T47D (cell line): ENCODE results near the gene EIF4E1B.

Experiments
- DNase-seq, 2 experiments: peaks; one replicate each; pipeline versions ENCODE4 v3.0.0 to v3.0.0-alpha.2; 2011 to 2012; ENCODE audit warnings: low read depth in 1 of 2, low spot score in 1 of 2
- JUND ChIP-seq: IDR thresholded peaks from 2 replicates; pipeline ENCODE4 v1.6.1; 2012; ENCODE audit warnings: low read depth
- in situ Hi-C: cut with HindIII; loops from 2 replicates; pipeline ENCODE4 v1.10.0; 2016; ENCODE audit warnings: low sequenced_read_pairs, low pct_unique_long_range_greater_than_20kb

EIF4E1B gene

DNA sequence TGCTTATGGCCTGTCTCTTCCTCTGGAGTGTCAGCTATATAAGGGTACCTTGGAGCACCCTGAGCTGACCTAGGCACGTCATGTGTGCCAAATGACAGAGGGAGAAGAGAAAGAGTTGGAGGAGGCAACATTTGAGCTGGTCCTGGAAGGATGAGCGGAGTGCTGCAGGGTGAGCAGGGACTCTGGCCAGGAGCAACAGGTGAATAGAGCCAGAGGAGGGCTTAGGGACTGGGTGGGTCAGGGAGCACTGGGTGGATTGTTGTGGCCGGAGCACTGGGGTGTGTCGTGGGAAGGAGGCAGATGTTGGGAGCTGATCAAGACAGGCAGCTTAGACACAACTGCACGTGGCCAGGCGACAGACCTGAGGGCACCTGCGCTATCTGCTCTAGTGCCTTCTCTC lies 60.4 kb downstream of the EIF4E1B start:
- TF ChIP-seq JUND: no peak
- DNase-seq: no peak
- in situ Hi-C loops: no loop called here

DNA sequence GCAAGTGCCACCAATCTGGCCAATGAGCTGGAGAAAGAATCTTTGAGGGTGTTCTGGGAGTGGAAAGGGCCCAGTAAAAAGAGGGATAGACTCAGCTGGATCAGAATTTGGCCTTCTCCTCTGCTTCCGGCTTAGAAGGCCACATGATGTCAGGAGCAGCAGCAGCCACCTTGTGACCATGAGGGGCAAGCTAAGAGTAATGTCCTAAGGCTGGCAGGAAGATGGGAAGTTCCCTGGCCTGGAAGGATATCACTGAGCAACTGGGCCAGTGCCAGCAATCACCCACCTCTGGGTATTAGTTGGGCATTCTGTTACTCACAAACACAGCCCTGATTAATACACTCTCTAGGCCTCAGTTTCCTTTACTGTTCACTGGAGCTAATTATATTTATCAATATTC lies 61.0 kb downstream of the EIF4E1B start:
- no peak for DNase-seq
- in situ Hi-C loops: no loop called here
- no peak for TF ChIP-seq JUND

DNA sequence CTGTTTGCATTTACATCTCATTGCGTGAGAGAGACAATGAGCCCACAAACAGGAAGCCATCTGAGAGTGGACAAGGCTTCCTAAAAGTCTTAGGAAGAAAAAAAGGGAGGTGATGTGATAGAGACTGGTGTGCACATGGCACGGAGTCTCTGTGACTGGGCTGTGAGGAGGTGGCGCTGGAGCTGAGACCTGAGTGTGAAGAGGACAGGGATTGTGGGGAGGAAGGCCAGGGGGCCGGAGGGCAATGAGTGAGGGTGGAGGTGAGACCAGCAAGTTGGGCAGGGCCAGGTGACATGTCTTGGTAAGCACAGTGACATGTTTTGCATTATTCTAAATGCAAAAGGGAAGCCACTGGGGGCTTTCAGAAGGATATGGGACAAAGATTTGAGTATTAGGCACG lies 61.9 kb downstream of the EIF4E1B start:
- in situ Hi-C loops: no loop called here
- TF ChIP-seq JUND: no peak
- DNase-seq: no peak

DNA sequence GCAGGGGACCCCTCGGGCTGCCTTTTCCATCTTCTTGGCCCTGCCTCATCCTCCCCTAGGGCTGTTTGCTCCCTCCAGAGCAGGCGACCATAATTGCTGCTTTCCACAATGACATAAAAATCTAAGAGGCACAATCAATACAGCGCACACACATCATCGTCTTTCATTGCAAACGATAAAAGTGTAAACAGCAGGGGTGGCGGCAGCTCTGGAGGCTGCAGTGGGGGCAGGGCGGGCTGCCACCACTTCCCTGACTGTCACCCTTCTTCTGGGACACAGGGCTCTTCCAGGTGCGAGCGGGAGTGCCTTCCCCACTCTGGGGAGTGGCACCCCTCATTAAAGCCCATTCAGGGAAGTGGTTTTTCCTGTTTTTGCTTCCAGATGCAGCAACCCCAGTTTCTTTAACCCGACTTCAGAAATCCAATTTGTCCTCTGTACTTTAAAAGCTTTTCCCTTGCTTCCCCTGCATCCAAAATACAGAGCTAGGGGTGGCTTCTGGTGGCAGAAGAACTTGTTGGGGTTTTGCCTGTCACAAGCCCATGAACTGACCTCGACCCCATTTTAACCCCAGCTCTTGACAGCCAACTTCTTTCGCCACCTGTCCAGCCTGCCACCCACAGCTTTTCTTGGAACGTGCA lies 62.5 kb downstream of the EIF4E1B start:
- no peak for TF ChIP-seq JUND
- DNase-seq: no peak
- in situ Hi-C loops: no loop called here

DNA sequence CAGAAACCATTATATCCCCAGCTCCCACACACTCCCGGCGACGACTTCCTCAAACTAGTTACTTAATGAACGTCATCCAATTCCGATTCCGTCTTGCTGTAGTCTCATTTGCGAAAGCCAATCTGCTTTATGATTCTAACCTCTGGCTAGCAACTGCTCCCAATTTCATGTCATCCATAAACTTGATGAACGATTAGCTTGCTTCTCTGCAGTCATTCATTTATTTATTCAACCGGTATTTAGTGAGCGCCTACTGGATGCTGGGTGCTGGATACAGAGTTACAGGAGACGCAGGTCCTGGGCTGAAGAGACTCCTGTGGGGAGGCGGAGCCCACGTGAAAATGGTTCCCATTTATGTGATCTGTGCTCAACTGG lies 63.0 kb downstream of the EIF4E1B start:
- in situ Hi-C loops: no loop called here
- TF ChIP-seq JUND: no peak
- DNase-seq: peak in 1 of 2 experiments; percentile 35

DNA sequence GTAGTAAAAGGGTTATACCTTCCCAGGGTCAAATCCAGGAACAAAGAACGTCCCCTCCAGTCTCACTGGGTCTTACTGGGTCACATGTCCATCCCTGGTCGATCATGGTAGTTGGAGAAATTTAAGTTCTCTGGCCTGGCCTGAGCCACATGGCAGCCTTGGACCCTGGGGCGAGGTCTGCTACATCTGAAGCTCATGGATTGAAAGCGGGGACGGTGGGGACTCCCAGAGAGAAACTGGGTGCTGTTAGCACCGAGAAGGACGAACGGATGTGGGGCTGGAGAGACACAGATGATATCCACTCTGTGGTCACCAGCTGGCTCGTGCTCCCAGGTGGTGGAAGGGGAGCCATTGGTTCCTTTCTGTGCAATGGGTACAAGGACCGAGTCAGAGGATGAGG lies 63.7 kb downstream of the EIF4E1B start:
- TF ChIP-seq JUND: no peak
- in situ Hi-C loops: no loop called here

DNA sequence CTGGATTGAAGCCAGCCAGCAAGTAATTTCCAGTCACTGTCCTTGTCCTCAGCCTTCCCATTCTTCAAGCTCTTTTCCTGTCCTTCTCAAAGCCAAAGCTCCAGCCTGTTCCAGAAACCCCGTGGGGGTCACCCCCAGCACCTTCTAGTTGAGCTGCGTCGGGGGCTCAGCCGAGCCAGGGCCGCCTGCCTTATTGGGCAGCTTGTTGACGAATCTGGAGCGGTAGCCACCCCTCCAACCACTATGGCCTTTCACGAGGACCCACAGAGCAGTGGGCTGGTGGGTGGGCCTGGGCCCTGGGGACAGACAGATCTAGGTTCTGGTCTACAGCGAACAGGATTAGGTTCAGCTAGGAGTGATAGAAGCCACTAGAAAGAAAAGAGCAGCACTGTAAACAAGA lies 64.2 kb downstream of the EIF4E1B start:
- in situ Hi-C loops: no loop called here
- TF ChIP-seq JUND: no peak
- DNase-seq: no peak

More for the DNA sequence above, 63.7 kb downstream of the EIF4E1B start:
- no peak for DNase-seq

DNA sequence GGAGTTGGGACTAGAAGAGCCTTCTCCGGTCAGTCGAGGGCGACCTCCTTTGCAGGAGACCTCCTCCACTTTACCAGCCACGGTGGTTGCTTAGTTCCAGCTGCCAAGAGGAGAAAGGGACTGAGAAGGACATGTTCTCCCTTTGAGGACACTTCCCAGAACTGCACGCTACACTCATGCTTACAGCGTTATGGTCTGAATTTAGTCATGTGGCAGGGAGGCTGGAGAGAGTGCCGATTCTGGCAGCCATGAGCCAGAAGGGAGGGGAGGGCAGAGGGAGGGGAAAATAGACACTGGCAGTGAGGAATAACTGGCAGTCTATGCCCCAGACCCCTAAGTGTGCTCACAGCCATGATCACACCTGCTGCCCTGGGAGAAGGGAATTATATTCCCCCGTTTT lies 64.6 kb downstream of the EIF4E1B start:
- in situ Hi-C loops: no loop called here
- no peak for TF ChIP-seq JUND
- DNase-seq: no peak
